ENCODE measurements around the gene ADARB1. TPM values are rescaled to one million over a fixed set of nuclear protein-coding genes. Genes with fewer than 3 reads are reported as not detected.
A peak's percentile ranks its signal among the peaks of the same experiment; 100 is the strongest.

The ADARB1 gene
- total and polyA plus RNA-seq, 9 of the 15 experiments (the other 6 are each of a cell fraction or from before 2014, with no cell fraction given), result 6.7 to 16.0 (median 8.3) TPM

GRCh38 chr21:45110873-45111624 is 36.7 kb downstream of the ADARB1 start (continued):
- TF ChIP-seq MIER1 (IDR thresholded peaks at IDR 0.05; ENCODE audit: low read depth) (no peak), CEBPG (CRISPR knock-in tag; IDR thresholded peaks at IDR 0.05) (peak; percentile 45), CEBPG (tag; conservative IDR thresholded peaks at IDR 0.05 in 1 of 2, IDR thresholded peaks at IDR 0.05 in 1 of 2) (peak in 1 of 2 experiments; percentile 55; a peak in 2 of 4 replicates), SMARCA4 (IDR thresholded peaks at IDR 0.05) (0 out of 2 replicates have a peak, but pooled peaks have one; percentile 27), ETS1 (conservative IDR thresholded peaks at IDR 0.05; ENCODE audit: control insufficient read depth, low read depth, low read length) (0 out of 2 replicates have a peak, but pooled peaks have one; percentile 54), PKNOX1 (IDR thresholded peaks at IDR 0.05) (peak; percentile 56; the same call in 1 of the 2 replicates)
- TF ChIP-seq, protein P1, sequence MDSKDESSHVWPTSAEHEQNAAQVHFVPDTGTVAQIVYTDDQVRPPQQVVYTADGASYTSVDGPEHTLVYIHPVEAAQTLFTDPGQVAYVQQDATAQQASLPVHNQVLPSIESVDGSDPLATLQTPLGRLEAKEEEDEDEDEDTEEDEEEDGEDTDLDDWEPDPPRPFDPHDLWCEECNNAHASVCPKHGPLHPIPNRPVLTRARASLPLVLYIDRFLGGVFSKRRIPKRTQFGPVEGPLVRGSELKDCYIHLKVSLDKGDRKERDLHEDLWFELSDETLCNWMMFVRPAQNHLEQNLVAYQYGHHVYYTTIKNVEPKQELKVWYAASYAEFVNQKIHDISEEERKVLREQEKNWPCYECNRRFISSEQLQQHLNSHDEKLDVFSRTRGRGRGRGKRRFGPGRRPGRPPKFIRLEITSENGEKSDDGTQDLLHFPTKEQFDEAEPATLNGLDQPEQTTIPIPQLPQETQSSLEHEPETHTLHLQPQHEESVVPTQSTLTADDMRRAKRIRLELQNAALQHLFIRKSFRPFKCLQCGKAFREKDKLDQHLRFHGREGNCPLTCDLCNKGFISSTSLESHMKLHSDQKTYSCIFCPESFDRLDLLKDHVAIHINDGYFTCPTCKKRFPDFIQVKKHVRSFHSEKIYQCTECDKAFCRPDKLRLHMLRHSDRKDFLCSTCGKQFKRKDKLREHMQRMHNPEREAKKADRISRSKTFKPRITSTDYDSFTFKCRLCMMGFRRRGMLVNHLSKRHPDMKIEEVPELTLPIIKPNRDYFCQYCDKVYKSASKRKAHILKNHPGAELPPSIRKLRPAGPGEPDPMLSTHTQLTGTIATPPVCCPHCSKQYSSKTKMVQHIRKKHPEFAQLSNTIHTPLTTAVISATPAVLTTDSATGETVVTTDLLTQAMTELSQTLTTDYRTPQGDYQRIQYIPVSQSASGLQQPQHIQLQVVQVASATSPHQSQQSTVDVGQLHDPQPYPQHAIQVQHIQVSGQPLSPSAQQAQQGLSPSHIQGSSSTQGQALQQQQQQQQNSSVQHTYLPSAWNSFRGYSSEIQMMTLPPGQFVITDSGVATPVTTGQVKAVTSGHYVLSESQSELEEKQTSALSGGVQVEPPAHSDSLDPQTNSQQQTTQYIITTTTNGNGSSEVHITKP (IDR thresholded peaks at IDR 0.05; ENCODE audit: partially characterized antibody), result no peak

Data from K562 (cell line).